Measurements from ENCODE around the gene ANK3.

The ANK3 gene

DNA sequence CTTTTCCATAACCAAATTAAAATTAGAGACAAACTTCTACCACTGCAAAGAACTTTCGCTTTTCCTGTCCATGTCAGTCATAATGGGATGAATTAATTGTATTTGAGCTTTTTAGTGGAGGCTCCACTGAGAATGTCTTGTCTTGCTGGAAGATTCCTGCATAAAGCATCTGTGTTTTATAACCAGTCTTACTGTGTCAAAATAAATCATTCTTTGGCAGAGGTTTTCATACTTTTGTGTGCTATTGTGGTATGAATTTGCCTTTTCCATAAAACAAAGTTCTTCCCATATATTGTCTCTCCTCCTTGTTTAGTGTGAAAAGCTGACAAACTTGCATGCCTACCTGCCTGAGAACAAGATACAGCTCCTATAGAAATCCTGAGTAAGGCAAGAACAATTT is 358.5 kb downstream of the ANK3 start:
- DNase-seq (ENCODE audit: low read depth): no peak

DNA sequence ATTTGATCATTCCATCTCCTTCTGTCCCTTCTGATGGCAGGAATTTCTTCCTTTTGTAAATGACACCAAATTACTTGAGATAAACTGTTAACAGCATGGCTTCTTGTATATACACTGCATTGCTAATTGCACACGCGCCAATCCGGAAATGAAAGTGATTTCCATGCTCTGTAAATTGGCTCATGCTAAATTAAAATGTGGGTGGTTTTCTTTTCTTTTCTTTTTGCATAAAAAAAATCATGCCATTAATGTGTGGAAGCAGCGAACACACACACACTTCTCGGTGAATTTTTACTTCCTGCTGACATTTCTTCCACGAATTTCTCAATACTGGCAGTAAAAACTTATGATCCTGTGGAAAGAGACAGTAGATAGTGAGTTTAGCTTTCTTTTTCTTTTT is 360.2 kb downstream of the ANK3 start:
- no peak for DNase-seq (ENCODE audit: low read depth)

DNA sequence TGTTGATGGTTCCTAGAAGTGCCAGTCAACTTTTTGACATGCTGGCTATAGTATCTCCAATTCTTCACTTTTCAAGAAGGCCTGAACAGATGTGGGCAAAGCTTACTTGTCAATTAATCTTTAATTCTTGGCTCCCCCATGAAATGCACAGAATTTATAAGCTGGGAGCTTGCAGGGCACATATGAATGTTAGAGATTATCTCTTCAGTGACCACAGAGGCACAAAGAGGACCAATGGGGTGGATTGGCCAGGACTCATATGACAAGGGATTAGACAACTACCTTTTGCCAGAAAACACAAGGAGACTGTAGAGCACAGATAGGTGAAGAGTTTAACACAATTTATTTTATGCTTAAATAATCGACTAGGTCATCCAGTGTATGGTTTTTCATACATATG is 361.6 kb downstream of the ANK3 start:
- no peak for DNase-seq (ENCODE audit: low read depth)

DNA sequence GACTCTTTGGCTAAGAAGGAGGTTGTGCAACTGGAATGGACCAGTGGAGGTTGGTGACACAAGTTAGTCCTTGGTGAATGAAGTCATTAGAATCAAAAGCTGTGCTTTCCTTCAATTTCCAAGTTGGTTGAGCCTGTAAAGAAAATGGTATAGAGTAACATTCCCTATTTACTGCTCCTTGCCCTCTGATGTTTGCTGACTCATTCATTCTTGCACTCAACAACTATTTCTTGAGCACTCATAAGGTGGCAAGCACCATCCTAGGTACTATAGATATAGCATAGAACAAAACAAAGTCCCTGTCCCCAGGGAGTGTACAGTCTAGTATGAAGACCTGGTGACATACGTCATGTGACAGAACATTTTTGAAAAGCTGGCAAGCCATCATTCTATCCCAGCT is 364.4 kb downstream of the ANK3 start:
- no peak for DNase-seq (ENCODE audit: low read depth)

DNA sequence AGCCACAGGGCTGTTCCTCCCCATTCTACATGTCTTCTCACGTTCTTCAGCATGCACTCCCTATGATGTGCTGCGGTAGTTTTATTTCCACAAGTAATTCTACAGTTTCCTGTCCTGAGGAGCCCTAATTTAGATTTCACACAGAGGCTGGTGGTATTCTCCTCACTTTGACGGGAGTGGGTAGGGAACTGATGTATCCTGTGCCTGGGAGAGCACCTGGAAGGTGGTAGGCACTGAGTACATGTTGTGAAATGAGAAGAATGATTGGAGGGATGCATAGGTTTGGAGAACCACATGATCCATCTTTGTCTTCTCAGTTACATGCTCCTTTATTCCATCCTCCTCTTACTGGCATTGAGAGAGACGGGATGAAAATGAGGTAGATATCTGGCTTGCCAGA is 365.2 kb downstream of the ANK3 start:
- no peak for DNase-seq (ENCODE audit: low read depth)

DNA sequence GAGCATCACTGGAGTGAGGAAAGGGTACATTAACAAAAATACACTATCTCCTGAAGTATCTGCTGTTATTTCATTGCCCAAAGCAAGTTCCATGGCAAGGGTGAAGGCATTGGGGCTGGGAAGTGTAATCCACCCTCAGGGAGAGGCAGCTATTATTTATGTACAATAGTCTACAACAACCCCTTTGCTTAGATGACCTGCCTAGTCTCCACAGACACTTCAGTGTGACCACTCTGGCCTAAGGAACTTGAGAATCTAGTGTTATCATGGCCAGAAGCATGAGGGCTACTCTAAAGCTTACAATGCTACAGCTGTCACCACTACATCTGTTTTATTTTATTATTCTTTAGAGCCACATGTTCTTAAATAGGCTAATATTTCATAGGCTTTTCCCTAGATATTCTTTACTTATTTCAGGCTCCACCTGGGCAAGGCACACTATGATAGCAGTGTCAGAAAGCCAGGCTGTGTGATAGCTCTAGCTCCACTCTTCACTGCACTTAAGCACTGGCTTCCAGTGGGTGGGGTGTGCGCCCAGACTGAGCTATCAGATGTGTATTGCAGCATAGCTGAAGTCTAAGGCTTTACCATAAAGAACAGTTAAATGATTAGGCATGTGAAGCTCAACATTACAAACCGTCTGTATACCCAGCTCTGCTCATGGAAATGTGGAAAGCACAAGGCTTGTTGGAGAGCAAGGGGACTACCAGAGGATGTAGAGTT is 366.4 kb downstream of the ANK3 start:
- no peak for DNase-seq (ENCODE audit: low read depth)

DNA sequence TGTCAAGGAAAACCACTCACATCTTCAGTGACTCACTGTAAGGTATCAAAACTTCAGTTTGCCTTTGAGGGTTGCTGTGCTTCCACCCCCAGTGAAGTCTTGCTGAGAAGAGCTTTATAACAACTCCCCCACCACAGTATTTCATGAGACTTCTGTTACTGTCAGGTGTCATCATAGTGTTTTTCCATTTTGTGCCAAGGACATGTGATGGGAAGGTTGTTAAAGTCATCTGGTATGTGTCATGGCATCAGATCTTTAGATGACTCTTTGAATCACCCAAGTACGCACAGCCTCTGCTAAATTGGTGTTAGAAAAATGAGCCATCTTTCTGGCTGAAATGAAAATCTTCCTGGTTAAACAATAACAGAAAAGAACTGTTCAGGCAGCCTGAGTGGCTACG is 368.3 kb downstream of the ANK3 start:
- no peak for DNase-seq (ENCODE audit: low read depth)

DNA sequence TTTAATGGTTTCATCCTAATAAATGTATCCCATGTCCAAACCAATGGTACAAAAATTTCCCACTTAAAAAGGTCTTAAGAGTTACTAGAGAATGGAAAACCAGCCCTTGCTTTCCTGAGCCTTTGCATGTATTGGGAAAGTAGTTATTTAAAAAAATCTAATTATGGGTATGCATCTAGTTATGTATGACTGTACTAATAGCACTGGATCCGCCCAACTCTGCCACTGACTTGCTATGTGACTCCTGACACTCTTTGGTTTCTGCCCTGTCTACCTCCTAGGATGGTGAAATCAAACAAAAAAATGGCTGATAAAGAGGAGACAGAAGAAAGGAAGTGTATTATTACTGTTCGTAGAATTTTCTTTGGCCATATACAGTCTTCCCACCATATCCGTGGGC is 372.9 kb downstream of the ANK3 start:
- DNase-seq (ENCODE audit: low read depth): no peak

DNA sequence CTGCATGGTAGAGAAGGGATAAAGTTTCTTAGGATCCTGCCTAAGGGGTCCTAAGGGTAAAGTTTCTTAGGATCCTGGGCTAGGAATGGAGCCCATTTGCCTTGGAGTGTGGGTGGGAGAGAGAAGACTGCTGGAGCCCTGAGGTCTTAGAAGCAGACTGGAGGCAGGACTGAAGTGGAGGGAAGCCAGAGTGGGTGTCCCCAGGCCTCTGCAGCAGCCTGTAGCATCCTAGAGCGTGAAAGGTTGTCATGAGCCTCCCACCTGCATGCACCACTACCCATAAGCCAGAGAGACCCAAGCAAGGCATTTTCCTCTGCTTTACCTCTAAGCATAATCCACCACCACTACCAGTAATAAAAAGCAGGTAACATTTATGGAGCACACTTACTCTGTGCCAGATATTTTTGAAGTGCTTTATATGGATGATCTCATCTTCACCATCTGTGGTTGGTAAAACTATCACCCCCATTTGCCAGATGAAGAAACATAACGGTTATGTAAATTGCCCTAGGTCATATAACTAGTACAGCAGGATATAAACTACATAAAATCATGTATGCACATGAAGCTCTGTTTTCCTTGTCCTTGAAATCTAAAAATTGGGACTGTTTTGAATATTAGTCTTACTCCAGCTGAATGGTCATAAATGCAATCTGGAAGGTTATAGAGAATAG is 379.8 kb downstream of the ANK3 start:
- no peak for DNase-seq (ENCODE audit: low read depth)

DNA sequence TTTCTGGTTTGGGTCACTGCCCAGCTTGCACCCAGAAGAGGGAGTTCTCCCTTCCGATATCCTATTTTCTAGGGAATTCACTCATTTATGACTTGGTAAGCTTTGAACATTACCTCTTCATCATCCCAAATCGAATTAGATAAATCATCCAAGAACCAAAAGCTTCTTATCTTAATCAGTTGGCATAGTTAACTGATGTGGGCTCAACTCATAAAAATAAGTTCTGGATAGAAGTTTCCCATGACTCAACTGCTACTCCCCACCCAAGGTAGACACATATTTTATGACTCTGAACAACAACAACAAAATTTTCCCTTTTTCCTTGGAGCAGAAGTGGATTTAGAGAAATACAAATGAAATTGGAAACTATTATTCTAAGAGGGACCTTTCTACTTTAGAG is 380.4 kb downstream of the ANK3 start:
- DNase-seq (ENCODE audit: low read depth): no peak

DNA sequence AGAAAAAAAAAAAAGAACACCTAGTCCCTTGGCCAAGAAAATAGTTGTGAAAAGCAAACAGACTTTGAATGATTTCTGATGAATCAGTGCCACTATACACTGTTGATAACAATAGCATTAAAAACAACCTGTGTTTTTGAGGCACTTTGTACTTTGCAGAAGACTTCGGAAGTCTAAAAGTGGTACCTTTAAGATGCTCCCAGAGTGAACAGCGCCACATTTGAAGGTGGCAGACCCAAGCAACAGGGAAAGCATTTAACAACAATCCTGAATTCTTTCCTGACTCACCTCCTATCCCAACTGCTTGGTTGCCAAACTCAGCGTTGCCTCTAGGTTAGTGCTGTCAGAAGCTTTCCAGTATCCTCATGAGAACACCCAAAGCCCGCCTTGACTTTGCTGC is 380.9 kb downstream of the ANK3 start:
- DNase-seq (ENCODE audit: low read depth): no peak

DNA sequence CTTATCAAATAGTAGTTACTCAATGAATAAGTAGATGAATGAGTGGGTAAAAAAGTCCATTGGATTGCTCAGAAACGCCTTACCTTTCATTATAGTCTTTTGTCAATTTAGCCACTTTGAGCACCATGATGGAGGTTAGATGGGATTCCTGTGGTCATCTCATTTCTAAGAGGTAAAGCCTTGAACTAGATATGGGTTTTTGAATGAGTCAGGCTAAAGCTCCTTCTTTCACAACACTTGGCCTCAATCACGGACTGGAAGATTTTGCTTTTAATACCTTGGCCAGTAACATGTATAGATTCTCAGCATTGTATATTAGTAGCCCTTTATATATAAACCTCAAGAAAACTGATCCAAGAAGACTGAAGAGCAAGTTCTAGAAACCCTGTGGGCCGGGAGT is 383.6 kb downstream of the ANK3 start:
- no peak for DNase-seq (ENCODE audit: low read depth)

DNA sequence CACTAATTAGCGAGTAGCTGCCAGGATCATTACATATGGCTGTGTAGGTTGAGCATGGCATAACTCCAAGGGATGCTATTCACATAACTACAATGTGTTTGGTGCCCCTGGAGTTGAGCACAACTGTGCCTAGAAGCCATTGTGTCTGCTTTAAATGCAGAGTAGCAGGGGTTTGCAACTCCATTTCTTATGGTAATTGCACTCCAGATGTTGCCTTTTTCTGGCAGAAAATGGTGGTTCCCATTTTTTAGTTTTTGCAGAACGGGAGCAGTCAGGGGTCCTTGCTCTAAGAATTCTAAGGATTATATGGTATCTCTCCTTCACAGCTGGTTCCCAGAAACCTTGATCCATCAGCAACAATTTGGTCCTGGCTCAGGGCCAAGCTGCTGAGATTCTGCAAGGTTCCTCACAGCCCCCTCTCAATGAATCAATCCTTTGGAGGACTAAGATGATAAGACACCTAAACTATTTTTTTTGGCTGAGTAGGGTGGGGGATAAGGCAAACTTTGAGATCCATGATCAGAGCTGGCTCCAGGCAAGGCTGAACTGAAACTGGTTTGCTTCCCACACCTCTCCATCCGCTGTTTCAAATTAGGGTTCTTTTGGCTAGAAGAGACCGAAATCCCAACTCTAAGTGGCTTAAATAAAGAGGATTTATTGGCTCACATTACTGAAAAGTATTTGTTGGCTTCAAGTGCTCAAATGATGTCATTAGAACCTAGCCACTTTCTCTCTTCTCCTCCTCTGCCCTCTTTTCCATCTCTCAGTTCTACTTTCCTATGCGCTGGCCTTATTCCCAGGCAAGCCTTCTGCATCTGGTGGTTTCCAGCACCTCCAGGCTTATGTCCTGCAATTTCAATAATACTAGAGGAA is 385.8 kb downstream of the ANK3 start:
- no peak for DNase-seq (ENCODE audit: low read depth)

DNA sequence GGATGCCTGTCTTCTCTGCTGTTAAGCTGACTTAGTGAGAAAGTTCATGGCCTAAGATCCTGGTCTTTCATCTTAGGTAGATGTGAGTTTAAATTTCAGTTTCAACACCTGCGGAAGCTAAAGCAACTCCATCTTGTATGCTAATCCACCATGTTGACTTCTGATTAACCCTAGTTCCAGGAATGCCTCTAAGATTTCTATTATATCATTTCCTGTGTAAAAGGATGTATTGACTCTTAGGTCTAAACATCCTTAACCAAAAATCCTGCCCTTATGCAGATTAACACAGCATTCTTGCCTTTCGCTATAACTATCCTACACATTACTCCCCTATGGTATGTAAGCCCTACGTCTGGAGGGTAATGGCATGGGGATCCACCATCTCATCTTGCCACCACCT is 388.9 kb downstream of the ANK3 start:
- DNase-seq (ENCODE audit: low read depth): no peak

DNA sequence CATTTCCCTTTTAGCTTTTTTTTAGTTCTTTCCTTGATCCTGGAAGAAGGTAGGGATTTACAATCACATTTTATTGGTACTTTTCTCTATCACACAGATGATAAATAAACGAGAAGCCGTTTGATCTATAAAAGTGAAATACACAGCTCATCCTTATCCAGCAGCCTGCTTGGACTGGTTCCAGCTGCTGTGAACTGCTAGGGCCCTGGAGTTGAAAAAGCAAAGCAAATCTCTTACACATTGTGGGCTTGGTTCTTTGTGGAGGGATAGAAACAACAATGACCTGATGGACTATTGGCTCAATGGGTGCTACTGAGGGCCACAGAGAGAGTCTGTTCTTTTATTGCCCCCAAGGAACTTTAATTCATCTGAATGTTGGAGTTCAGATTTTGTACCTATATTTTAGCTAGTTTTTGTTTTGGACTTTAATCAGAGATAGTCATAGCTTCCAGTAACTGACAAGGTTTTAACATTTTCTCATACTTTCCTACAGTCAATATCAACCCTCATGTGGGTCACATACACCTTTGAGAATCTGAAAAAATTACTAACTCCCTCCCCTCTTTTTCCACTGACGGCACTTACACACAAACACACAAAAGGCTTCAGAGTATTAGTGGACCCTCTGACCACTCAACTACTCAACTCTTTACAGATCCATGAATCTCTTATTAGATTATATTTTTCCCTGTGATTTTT is 391.7 kb downstream of the ANK3 start:
- DNase-seq (ENCODE audit: low read depth): no peak

DNA sequence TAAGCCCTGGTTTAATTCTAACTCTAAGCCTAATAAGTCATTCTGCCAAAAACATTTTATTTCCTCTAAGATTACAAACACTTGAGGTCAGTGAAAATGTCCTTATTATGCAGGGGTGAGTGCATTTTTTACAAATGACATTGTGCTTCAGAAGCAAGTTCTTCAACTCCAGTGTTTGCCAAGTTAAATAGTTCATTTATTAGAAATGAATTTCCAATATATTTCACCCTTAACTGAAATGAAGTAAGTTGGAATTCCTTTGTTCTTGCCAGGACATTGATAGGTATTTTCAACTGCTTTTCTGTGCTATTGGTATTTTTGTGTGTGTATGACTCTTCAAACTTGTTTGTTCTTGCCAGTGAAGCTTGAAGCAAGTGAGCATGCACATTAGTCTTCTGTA is 393.8 kb downstream of the ANK3 start:
- DNase-seq (ENCODE audit: low read depth): no peak

DNA sequence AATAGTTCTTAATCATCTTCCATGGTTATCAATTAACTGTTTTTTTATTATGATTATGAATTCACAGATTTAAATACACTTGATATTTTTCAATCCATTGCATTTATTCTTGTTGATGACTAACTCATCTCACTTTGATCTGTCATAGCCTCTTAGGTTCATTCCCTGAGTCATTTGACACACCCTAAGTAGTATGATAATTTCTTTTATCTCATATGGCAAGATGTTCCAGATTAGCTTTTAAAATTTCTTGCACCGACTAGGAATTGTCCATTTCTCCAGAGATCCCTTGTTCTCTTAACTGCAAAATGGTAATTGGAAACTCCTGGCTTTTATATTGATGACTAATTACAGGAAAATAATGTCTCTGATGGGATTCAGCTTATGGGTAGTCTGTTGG is 395.7 kb downstream of the ANK3 start:
- no peak for DNase-seq (ENCODE audit: low read depth)

DNA sequence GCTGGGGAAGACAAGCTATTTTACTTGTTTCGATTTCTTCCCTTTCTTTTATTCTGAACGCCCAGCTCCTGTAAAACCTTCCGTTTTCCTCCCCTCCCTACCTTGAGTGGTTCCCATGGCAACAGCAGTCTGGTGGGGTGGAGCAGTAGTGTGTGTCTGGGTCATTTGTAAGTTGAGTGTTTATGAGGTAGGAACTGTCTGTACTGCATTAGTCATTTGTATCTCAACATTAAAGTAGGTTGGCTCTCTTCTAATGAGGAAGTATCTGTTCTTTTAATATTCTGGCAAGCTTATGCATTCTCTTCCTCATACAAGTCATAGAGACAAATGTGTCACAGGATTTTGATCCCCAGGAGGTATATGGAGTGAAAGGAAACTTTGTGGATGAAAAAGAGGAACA is 398.0 kb downstream of the ANK3 start:
- DNase-seq (ENCODE audit: low read depth): no peak

DNA sequence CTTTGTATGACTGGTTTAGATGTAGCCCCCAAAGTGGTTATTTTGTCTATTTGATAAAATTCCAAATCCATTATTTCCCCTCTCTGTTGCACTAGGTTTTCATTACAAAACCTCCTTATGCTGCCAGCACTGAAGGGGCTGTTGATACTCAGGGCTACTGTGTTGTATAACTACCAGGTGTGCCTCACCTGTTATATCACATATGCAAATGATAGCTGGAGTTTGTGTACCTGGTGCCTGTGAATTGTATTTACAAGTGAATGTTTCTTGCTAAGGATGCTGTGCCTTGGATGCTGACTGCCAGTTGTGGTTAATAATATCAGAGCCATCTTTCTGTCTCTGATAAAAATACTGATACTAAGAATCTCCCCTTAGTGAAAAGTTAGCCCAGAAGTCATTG is 398.6 kb downstream of the ANK3 start:
- DNase-seq (ENCODE audit: low read depth): no peak

DNA sequence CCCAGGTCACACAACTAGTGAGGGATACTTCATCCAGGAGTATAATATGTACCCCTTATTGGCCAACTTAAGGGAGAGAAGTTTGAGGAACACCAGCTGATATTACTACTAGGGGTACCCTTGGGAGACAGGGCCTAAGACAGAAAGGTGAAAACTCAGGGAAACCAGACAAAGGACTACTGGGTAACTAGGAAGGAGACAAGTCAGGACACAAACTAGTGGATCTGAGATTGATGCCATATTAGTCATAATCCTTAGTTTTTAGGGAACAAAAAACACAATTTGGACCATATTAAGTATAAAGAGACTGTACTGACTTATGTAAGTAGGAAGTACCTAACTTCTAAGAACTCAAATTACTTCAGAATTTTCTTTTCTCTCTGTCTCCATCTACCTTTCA is 404.0 kb downstream of the ANK3 start:
- no peak for DNase-seq (ENCODE audit: low read depth)

DNA sequence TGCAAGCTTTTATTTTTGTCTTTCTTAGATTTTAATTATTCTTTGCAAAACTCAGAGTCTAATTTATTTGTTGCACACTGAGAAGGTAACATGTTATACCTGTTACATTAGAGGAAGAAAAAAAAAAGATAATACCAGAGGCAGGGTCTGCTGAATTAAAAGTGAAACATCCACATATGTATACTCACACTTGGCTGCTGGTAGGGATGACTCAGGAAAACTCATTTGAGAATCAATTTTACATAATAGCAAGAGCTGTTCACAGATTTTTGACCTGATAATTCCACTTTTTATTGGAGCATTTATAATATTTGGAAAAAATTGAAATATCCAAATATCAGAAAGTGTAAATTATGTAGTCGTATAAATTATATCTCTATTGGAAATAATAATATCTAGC is 405.3 kb downstream of the ANK3 start:
- no peak for DNase-seq (ENCODE audit: low read depth)

DNA sequence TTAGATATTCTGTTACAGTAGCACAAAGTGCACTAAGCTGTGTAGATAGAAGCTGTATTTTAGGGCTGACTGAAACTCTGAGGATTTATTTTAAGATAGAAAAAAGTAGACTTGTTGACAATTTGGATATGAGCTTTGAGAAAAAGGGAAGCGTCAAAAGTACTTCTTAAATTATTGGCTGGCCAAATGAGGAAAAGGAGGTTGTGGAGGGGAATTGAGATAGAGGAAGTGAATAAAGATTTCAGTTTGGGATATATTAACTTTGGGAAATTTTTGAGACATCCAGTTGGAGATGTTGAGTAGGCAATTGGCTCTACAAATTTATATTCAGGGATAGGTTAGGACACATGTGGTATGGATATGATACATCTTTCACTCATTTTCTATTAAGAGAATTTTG is 409.3 kb downstream of the ANK3 start:
- no peak for DNase-seq (ENCODE audit: low read depth)

DNA sequence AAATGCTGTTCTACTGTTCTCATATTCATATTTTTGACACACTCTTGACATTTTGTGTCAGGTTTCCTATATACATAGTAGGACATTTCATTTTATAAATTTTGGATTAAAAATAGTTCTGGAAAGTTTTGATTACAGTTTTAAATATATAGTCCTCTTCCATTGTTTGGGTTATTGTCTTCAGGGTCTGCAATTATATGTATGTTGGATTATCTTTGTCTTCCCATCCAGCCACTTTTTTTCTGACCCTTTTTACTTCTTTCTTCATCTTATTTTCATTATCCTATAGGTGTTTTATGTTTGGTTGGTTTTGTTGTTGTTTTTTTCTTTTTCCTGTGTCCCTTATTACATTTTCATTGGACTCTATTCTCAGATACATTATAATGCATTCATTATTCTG is 412.2 kb downstream of the ANK3 start:
- DNase-seq (ENCODE audit: low read depth): no peak

All from T-helper 22 cell (primary cell).